Keratinocyte (primary cell): ENCODE measurements around the gene CPPED1. TPM values are rescaled to one million over a fixed set of nuclear protein-coding genes. Genes with fewer than 3 reads are reported as not detected.
A peak's percentile ranks its signal among the peaks of the same experiment; 100 is the strongest.

Experiments
- DNase-seq: peaks from one replicate; pipeline ENCODE4 v3.0.0-alpha.2; 2011; ENCODE audit warnings: low read depth, missing footprints, low spot score
- FAIRE-seq: peaks from 2 replicates; lab custom pipeline; 2011; peaks lifted over from hg19 to GRCh38; lab: Jason Lieb, UNC
- H2AFZ ChIP-seq: 2 replicates; pipeline ENCODE4 v1.6.0; 2012; ENCODE audit warnings: low read length, control low read depth, inconsistent platforms; ENCODE audit not compliant: control insufficient read depth
- H3K27ac ChIP-seq: 2 replicates; pipeline ENCODE4 v1.5.1; 2011; ENCODE audit warnings: low read length; ENCODE audit not compliant: control insufficient read depth, insufficient read depth
- H3K27me3 ChIP-seq: 3 replicates; pipeline ENCODE4 v1.6.0; 2011; ENCODE audit warnings: low read length; ENCODE audit not compliant: control insufficient read depth, insufficient read depth; ENCODE audit errors: extremely low read depth
- H3K36me3 ChIP-seq, 2 experiments: 2 replicates in 1 of 2; 3 replicates in 1 of 2; pipeline ENCODE4 v1.5.1; 2011; ENCODE audit warnings: low read length in 2 of 2, mild to moderate bottlenecking in 1 of 2; ENCODE audit not compliant: control insufficient read depth in 2 of 2, insufficient read depth in 2 of 2; ENCODE audit errors: extremely low read depth in 1 of 2
- H3K4me1 ChIP-seq: 3 replicates; pipeline ENCODE4 v1.5.1; 2011; ENCODE audit warnings: low read length; ENCODE audit not compliant: control insufficient read depth, insufficient read depth; ENCODE audit errors: extremely low read depth
- H3K4me2 ChIP-seq: 3 replicates; pipeline ENCODE4 v1.6.0; 2011; ENCODE audit warnings: low read depth, low read length; ENCODE audit not compliant: control insufficient read depth, insufficient read depth; ENCODE audit errors: extremely low read depth
- H3K4me3 ChIP-seq, 3 experiments: fragments of 200-600 bp in 1 of 3; sonication (generic) in 1 of 3; 2 replicates in 2 of 3; 3 replicates in 1 of 3; pipeline ENCODE4 v1.5.1; 2011 to 2016; ENCODE audit warnings: low read length in 3 of 3, mild to moderate bottlenecking in 3 of 3, control low read depth in 2 of 3, inconsistent platforms in 1 of 3, low read depth in 1 of 3, mixed read lengths in 1 of 3, mixed run types in 1 of 3, moderate library complexity in 1 of 3; ENCODE audit not compliant: control insufficient read depth in 2 of 3, insufficient read depth in 2 of 3; ENCODE audit errors: extremely low read depth in 1 of 3
- H3K79me2 ChIP-seq: 2 replicates; pipeline ENCODE4 v1.6.0; 2012; ENCODE audit warnings: low read length; ENCODE audit not compliant: control insufficient read depth, insufficient read depth
- H3K9ac ChIP-seq: 3 replicates; pipeline ENCODE4 v1.6.0; 2011; ENCODE audit warnings: low read length; ENCODE audit not compliant: control insufficient read depth, insufficient read depth; ENCODE audit errors: extremely low read depth
- H3K9me1 ChIP-seq: 3 replicates; pipeline ENCODE4 v1.6.0; 2011; ENCODE audit warnings: low read length; ENCODE audit not compliant: control insufficient read depth, insufficient read depth; ENCODE audit errors: extremely low read depth
- H3K9me3 ChIP-seq: 2 replicates; pipeline ENCODE4 v1.5.1; 2012; ENCODE audit warnings: low read depth, low read length; ENCODE audit not compliant: control insufficient read depth
- H4K20me1 ChIP-seq: 3 replicates; pipeline ENCODE4 v1.6.0; 2011; ENCODE audit warnings: low read length; ENCODE audit not compliant: control insufficient read depth, insufficient read depth; ENCODE audit errors: extremely low read depth
- EZH2 ChIP-seq: IDR thresholded peaks from one replicate; pipeline ENCODE4 v1.6.1; 2012; ENCODE audit warnings: inconsistent platforms, mild to moderate bottlenecking, low read length, moderate library complexity
- dilution Hi-C: fragments of 300-500 bp; cut with MboI; formaldehyde crosslinking; loops from one replicate; pipeline ENCODE4 v1.7.0; 2020; ENCODE audit warnings: low sequenced_read_pairs; ENCODE audit not compliant: extremely low pct_ligation_motif_present
- polyA plus RNA-seq, 5 experiments: library from polyadenylated mRNA; depleted of rRNA in 3 of 5; stranded (reverse) in 3 of 5; stranded (forward) in 1 of 5; unstranded in 1 of 5; fragments of >200 nt; gene quantifications; 1 replicate in 1 of 5; 2 replicates in 3 of 5; 3 replicates in 1 of 5; pipeline versions ENCODE4 v1.2.1 to v1.2.3, GENCODE V29; 2011 to 2012; ENCODE audit warnings: missing spikeins in 2 of 5, low read depth in 1 of 5, low replicate concordance in 1 of 5
- TF ChIP-seq, protein P1 (sequence below), 3 experiments: IDR thresholded peaks in 1 of 3; conservative IDR thresholded peaks in 1 of 3; optimal IDR thresholded peaks in 1 of 3; 2 replicates in 2 of 3; 3 replicates in 1 of 3; pipeline versions ENCODE3 to v1.5.1; 2011; ENCODE audit warnings: low read length in 3 of 3, mild to moderate bottlenecking in 3 of 3, moderate library complexity in 2 of 3, control low read depth in 1 of 3, inconsistent platforms in 1 of 3; ENCODE audit not compliant: insufficient read depth in 2 of 3; ENCODE audit errors: extremely low read depth in 1 of 3

Gene CPPED1
- polyA plus RNA-seq, 1 donor (not counting 4 experiments of a cell fraction or from before 2014, with no cell fraction given): 14.4 TPM

DNA sequence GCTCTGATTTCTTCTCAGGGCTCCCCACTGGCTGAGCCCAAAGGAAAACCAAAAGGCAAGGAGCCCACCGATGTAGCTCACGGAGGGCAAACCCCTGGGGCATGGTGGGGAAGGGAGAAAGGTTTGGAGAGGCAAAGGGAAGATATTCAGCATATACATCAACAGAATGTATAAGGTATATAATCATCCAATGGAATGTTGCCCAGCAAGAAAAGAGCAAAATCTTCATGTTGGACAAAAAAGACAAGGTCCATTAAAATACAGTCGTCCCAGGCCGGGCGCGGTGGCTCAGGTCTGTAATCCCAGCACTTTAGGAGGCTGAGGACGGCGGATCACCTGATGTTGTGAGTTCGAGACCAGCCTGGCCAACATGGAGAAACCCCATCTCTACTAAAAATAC lies 1.6 kb downstream of the CPPED1 start:
- no peaks in the 10 kb centered on the region for H3K9me3 ChIP-seq
- no peak overlapping the region for H2AFZ ChIP-seq
- no peaks in the 10 kb centered on the region for H3K36me3 ChIP-seq
- no peak overlapping the region for H3K9ac ChIP-seq
- H3K9me1 ChIP-seq: no peaks in the 10 kb centered on the region
- H3K79me2 ChIP-seq: peaks cover 14% of the 10 kb centered on the region
- H3K27ac ChIP-seq: no peak overlapping the region
- DNase-seq (no peak), FAIRE-seq (no peak)
- peak overlapping the region; percentile 88 for H3K4me2 ChIP-seq
- H3K4me3 ChIP-seq: no peak overlapping the region
- peaks cover 13% of the 10 kb centered on the region for H3K4me1 ChIP-seq
- no peaks in the 10 kb centered on the region for H3K27me3 ChIP-seq
- H4K20me1 ChIP-seq: no peaks in the 10 kb centered on the region
- TF ChIP-seq, protein P1, sequence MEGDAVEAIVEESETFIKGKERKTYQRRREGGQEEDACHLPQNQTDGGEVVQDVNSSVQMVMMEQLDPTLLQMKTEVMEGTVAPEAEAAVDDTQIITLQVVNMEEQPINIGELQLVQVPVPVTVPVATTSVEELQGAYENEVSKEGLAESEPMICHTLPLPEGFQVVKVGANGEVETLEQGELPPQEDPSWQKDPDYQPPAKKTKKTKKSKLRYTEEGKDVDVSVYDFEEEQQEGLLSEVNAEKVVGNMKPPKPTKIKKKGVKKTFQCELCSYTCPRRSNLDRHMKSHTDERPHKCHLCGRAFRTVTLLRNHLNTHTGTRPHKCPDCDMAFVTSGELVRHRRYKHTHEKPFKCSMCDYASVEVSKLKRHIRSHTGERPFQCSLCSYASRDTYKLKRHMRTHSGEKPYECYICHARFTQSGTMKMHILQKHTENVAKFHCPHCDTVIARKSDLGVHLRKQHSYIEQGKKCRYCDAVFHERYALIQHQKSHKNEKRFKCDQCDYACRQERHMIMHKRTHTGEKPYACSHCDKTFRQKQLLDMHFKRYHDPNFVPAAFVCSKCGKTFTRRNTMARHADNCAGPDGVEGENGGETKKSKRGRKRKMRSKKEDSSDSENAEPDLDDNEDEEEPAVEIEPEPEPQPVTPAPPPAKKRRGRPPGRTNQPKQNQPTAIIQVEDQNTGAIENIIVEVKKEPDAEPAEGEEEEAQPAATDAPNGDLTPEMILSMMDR (optimal IDR thresholded peaks at IDR 0.05 in 1 of 3, IDR thresholded peaks at IDR 0.05 in 1 of 3, conservative IDR thresholded peaks at IDR 0.05 in 1 of 3; ENCODE audit: extremely low read depth in 1 of 3, insufficient read depth in 2 of 3, low read length in 3 of 3): no peak
- TF ChIP-seq EZH2: no peak
- dilution Hi-C loops: no loop called here

DNA sequence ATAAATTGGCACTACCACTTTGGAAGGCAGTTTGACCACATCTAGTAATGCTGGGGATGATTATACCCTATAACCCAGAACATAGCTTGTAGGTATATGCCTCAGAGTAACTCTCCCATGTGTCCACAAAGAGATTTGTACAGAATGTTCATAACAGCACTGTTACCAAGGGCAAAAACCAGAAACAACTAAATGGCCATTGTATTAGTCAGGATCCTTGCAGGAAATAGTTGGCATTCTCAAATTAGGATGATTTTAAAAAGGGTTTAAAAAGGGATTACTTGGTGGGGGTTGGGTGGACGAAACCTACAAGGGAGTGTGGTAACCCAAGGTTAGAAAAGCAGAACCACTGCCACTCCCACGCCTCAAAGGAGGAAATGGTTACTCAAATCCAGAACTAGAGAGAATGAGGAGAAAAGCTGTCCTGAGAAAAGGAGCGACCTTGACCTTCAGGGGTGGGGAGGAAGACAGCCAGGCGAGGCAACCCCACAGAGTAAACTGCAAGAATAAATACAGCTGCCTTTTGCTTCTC lies 2.1 kb downstream of the CPPED1 start:
- Histone ChIP-seq H3K27me3 (no peaks in the 10 kb centered on the region), H3K9me1 (no peaks in the 10 kb centered on the region), H3K4me2 (peak overlapping the region; percentile 22), H3K4me3 (no peak overlapping the region), H3K4me1 (peaks cover 13% of the 10 kb centered on the region), H2AFZ (no peak overlapping the region), H3K9ac (no peak overlapping the region), H3K27ac (no peak overlapping the region), H3K9me3 (no peaks in the 10 kb centered on the region), H4K20me1 (no peaks in the 10 kb centered on the region), H3K36me3 (no peaks in the 10 kb centered on the region), H3K79me2 (peaks cover 14% of the 10 kb centered on the region)
- FAIRE-seq (no peak), DNase-seq (no peak)
- TF ChIP-seq, protein P1 (optimal IDR thresholded peaks at IDR 0.05 in 1 of 3, IDR thresholded peaks at IDR 0.05 in 1 of 3, conservative IDR thresholded peaks at IDR 0.05 in 1 of 3; ENCODE audit: extremely low read depth in 1 of 3, insufficient read depth in 2 of 3, low read length in 3 of 3): no peak
- no peak for TF ChIP-seq EZH2
- dilution Hi-C loops: no loop called here
